UCSD-AML1 (cell line): ENCODE measurements around the gene CTNNA3.
A peak's percentile ranks its signal among the peaks of the same experiment; 100 is the strongest.

Source experiments
- DNase-seq: peaks from one replicate; lab custom pipeline; 2025; ENCODE audit not compliant: unreplicated experiment; lab: John Stamatoyannopoulos, UW

The CTNNA3 gene

DNA sequence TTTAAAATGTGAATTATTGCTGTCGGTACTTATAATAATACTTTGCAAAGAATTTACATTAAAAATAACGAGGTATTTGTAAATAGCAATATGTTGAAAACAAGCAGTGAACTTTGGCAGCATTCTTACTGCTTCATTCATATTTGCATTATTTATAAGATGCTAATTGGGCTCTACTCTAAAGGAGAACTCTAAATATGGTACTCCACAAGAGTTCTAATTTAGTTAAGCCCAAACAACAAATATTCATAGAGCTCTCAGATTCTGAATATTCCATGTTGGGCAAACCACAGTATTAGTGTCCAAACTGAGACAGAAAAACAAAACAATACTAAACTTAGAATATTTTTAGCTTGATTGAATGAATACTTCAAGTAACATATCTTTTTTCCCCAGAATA is 1674.6 kb downstream of the CTNNA3 start:
- DNase-seq = no peak

GRCh38 chr10:66008221-66008620 is 1687.8 kb downstream of the CTNNA3 start:
- DNase-seq = no peak

GRCh38 chr10:66006411-66006810 is 1689.6 kb downstream of the CTNNA3 start:
- DNase-seq = no peak

- no peak for DNase-seq
Observed at GRCh38 chr10:65993451-65993850, 1702.5 kb downstream of the CTNNA3 start.

DNA sequence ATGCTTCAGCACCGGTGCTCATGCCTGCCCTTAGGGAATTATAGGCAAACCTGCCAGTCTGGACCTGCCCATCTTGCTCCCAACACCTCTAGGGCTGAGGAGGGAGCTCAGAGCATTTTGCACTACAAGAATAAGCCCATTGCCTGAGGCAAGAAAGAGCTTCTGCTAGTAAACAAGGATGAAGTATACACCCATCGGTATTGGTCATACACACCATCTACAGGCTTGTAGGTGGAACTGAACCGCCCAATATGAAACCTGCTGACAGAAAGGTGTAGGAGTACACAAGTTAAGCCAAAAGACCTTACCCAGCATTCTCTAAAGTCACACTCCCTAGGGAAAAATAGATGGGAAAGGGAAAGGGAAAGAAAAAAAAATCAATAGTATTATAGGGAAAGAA is 1727.1 kb downstream of the CTNNA3 start:
- DNase-seq = no peak

- DNase-seq = no peak
Observed at GRCh38 chr10:65968437-65968836, 1727.6 kb downstream of the CTNNA3 start.

- no peak for DNase-seq
Observed at GRCh38 chr10:65964205-65964604, 1731.8 kb downstream of the CTNNA3 start.

DNA sequence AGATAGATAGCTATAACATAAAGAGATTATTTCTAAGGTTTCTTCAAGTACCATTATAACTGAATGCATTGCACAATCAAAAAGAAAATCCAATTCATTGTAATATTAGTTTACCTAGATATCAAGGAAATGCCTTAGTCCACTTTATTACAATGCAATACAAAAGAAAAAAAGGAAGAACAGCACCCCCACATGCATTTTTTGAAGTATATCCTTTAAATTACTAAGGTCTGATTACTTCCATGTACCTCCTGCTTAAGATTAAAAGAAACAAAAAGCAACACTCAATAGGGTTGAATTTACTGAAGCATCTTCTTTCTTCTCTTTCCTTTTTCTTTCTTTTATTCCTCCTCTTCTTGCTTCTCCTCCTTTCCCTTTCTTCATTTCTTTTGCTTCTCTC is 1743.9 kb downstream of the CTNNA3 start:
- DNase-seq = no peak

DNA sequence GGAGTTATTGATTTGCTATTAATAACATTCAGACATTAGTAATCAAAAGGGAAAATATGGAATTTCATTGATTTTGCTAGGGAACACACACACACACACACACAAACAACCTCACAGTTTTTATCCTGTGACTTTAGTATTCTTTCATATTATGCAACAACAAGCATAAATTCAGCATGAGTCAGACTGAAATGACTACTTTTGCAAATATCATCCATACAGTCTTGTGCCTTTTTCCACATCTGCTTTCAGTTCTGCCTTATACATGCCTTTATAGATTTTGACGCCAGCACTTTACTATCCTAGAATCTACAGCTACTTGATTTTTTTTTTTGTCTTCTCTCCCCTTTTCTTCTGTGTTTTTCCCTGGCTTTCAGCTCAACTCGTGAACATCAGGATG is 1745.9 kb downstream of the CTNNA3 start:
- no peak for DNase-seq

- DNase-seq = no peak
Observed at GRCh38 chr10:65949526-65949925, 1746.5 kb downstream of the CTNNA3 start.

DNA sequence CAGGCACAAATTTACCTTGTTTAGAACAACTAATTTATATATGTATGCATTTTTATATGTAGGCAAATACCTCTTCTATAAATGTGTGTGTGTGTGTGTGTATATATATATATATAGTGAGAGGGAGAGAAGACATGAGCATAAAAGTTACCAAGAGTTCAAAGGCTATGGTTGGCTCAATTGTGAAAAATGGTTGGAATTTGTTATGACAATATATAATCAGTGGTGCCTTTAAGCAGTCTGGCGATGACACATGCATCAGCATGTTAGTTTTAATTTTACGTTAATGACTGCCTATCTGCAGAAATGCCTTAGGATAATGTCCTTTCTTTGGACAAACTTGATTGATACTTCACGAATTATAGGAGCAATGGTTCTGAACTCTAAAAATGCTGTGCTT is 1750.9 kb downstream of the CTNNA3 start:
- DNase-seq = no peak

- no peak for DNase-seq
Observed at GRCh38 chr10:65943451-65943850, 1752.5 kb downstream of the CTNNA3 start.

DNA sequence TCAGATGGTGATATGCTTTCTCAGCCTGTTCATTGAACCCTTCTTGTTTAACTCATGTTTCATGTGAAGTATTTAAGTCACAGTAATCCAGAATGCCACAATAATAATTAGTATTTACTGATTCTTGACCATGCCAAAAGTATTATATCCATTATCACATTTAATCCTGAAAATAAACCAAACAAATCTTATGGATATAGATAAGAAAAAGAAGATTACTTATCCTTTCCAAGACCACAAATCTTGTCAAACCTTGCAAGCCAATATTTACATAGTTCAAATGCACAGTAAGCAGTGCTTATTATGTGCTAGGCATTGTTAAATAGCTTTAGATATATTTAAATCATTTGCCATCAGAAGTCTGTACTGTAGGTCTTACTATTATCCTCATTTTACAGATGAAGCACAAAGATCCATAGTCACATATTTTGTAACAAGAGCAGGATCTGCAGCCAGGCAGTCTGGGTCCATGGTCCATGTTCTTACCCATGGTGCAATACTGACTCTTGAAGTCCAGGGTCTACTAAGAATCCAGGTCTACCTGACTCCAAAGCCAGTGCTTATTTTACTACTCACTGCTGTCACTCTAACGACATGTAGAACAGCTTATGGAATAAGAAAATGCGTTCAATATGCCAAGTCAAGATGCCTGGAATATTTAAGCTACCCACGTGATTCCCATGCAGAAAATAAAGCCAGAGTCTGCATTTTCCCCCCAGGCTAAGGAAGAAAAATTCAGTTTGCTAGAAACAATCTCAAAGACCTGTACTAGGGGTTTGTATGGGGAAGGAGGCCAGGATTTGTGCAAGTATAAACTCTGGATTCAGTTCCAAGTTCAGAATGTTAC is 1755.0 kb downstream of the CTNNA3 start:
- DNase-seq = no peak

DNA sequence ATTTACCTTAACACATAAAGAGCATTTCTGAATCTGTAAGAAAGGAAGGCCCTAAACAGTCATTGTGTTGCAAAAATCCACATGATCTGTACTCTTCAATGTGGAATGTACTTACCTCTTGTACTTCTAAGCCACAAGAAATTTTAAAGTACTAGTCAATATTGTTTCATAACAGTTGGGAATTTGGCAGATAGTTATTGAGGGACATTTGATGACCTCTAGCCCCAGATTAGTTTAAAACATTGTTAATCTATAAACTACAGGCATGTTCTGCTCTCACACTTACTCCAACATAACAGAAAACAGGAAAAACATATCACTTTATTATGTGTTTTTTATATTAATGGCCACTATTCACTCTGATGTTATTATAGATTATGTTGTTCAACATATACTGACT is 1755.9 kb downstream of the CTNNA3 start:
- no peak for DNase-seq

GRCh38 chr10:65931291-65932070 is 1764.5 kb downstream of the CTNNA3 start:
- no peak for DNase-seq

- DNase-seq = peak; percentile 15
Observed at GRCh38 chr10:65911151-65911835, 1784.7 kb downstream of the CTNNA3 start.

GRCh38 chr10:65910209-65910608 is 1785.8 kb downstream of the CTNNA3 start:
- DNase-seq = no peak

GRCh38 chr10:65907199-65907712 is 1788.7 kb downstream of the CTNNA3 start:
- DNase-seq = no peak

DNA sequence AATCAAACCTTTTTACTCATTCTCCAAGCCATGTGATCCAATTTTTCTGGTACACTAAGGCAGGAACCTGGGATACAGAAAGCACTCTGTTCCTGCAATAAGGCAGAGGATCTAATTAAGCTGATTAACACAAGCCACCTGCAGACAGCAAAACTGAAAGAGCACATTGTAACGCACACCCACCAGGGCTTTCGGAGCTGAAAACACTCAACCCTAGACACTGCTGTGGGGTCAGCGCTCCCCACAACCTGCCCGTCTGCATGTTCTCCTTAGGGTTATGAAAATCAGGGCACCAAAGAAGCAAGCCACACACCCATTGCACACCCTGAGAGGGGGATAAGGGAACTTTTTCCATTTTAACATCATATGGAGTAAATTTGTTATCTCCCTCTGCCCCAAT is 1792.4 kb downstream of the CTNNA3 start:
- DNase-seq = no peak

DNA sequence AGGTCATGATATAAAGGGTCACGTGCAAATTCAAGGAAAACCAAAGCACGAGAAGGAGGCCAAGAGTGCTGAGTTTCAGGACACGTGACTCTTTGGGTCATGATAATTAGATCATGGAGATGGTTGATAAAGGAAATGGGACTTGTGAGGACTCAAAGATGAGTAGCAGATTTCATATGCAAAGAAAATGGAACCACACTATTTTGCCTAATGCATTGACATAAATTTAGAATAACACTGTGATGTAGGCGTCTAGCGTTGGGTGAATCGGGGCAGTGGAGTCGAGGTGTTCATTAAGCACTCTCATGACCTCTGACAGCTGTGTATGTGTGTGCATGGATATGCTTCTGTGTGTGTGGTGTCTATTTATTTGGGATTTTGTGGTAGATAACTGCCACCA is 1795.7 kb downstream of the CTNNA3 start:
- no peak for DNase-seq

DNA sequence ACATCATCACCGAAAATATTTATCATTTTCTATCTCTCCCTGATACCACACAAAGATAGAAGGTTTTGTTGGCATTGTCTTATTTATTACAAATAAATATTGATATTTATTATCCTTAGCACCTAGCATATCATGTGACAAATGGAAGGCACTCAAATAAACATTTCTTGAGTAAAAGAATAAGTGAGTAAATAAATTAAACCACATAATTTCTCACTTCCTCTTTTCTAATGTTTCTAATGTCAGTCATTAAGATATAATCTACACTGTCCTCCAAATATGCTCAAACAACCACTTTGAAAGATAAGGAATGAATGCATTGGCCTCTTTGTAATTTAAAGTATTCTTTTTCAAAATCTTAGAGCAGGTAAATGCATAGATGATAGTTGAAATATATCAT is 1797.9 kb downstream of the CTNNA3 start:
- DNase-seq = no peak

GRCh38 chr10:65894961-65895360 is 1801.0 kb downstream of the CTNNA3 start:
- no peak for DNase-seq
